HepG2 (cell line): ENCODE data around the gene CAPS2. TPM values are rescaled to one million over a fixed set of nuclear protein-coding genes. Genes with fewer than 3 reads are reported as not detected.

ENCODE experiments used
- ATAC-seq: fragments of 200-7000 bp; cut with Tn5 transposase; 3 replicates; pipeline ENCODE4 v1.9.1; 2020; ENCODE audit warnings: mild to moderate bottlenecking, moderate library complexity
- BruUV-seq: library from RNA; stranded (reverse); fragments of 400-500 nt; replicated peaks from 2 replicates; lab custom pipeline; 2021; lab: Mats Ljungman, UMichigan
- CTCF ChIA-PET: fragments of 300-600 bp; formaldehyde crosslinking; extraction: SDS; loops from one replicate; lab custom pipeline; 2021; ENCODE audit warnings: low total read pairs, inconsistent platforms, low intra/inter-chr PET ratio; lab: Yijun Ruan, JAX
- POLR2A ChIA-PET: fragments of 350-600 bp; sonication (Branson Sonifier 250); formaldehyde crosslinking; loops from one replicate; lab custom pipeline; 2020; ENCODE audit warnings: antibody characterized with exemption, inconsistent platforms; lab: Yijun Ruan, JAX
- DNase-seq: peaks from one replicate; pipeline ENCODE4 v3.0.0-alpha.2; 2015; ENCODE audit warnings: low spot score
- FAIRE-seq: peaks from 3 replicates; lab custom pipeline; 2011; peaks lifted over from hg19 to GRCh38; lab: Jason Lieb, UNC
- H2AFZ ChIP-seq: one replicate; pipeline ENCODE4 v1.6.1; 2011; ENCODE audit warnings: low read length, inconsistent platforms
- H3K27ac ChIP-seq: fragments of 300-600 bp; 3 replicates; pipeline ENCODE4 v1.8.0; 2011; ENCODE audit warnings: mixed run types, mild to moderate bottlenecking, mixed read lengths, low read length, inconsistent platforms; ENCODE audit not compliant: insufficient read depth; ENCODE audit errors: extremely low read length
- H3K27me3 ChIP-seq, 2 experiments: fragments of 200-600 bp in 1 of 2; 2 replicates in 1 of 2; 3 replicates in 1 of 2; pipeline versions ENCODE4 v1.6.0 to v1.8.0; 2011; ENCODE audit warnings: low read length in 2 of 2, mild to moderate bottlenecking in 2 of 2, moderate library complexity in 2 of 2, inconsistent platforms in 1 of 2; ENCODE audit not compliant: insufficient read depth in 2 of 2, control insufficient read depth in 1 of 2
- H3K36me3 ChIP-seq, 2 experiments: fragments of 200-600 bp in 1 of 2; replicated peaks in 1 of 2; 2 replicates in 1 of 2; 3 replicates in 1 of 2; pipeline versions ENCODE4 v1.5.1 to v1.8.0; 2011; ENCODE audit warnings: low read length in 2 of 2, inconsistent platforms in 1 of 2; ENCODE audit not compliant: insufficient read depth in 2 of 2, control insufficient read depth in 1 of 2
- H3K4me1 ChIP-seq: 2 replicates; pipeline ENCODE4 v1.5.1; 2012; ENCODE audit warnings: low read length, inconsistent platforms; ENCODE audit not compliant: insufficient read depth
- H3K4me2 ChIP-seq: 2 replicates; pipeline ENCODE4 v1.6.0; 2011; ENCODE audit warnings: low read depth, low read length, inconsistent platforms
- H3K4me3 ChIP-seq, 3 experiments: fragments of 200-600 bp in 1 of 3; sonication (generic), shearing (Covaris generic) in 1 of 3; replicated peaks in 1 of 3; 2 replicates each; pipeline ENCODE4 v1.5.1; 2011 to 2016; ENCODE audit warnings: low read length in 3 of 3, inconsistent platforms in 2 of 3, low read depth in 2 of 3, mild to moderate bottlenecking in 2 of 3, control low read depth in 1 of 3, mixed read lengths in 1 of 3; ENCODE audit not compliant: insufficient read depth in 1 of 3
- H3K79me2 ChIP-seq: one replicate; pipeline ENCODE4 v1.6.1; 2011; ENCODE audit warnings: low read length, inconsistent platforms; ENCODE audit not compliant: insufficient read depth
- H3K9ac ChIP-seq: 2 replicates; pipeline ENCODE4 v1.6.0; 2011; ENCODE audit warnings: mild to moderate bottlenecking, low read depth, low read length, inconsistent platforms; ENCODE audit not compliant: insufficient read depth
- H3K9me3 ChIP-seq: 2 replicates; pipeline ENCODE4 v1.5.1; 2012; ENCODE audit warnings: mild to moderate bottlenecking, low read length
- H4K20me1 ChIP-seq: 2 replicates; pipeline ENCODE4 v1.6.0; 2011; ENCODE audit warnings: inconsistent platforms, mild to moderate bottlenecking, low read length, moderate library complexity; ENCODE audit not compliant: insufficient read depth
- BCL6 ChIP-seq: IDR thresholded peaks from 2 replicates; pipeline ENCODE4 v1.6.1; 2016; ENCODE audit warnings: missing genetic modification reagents, missing compliant biosample characterization
- DR1 ChIP-seq: sonication (generic); formaldehyde crosslinking; IDR thresholded peaks from 2 replicates; pipeline ENCODE4 v1.8.0; 2021; ENCODE audit warnings: mild to moderate bottlenecking, missing genetic modification reagents, inconsistent platforms
- HHEX ChIP-seq: IDR thresholded peaks from 2 replicates; pipeline ENCODE4 v1.6.1; 2016; ENCODE audit warnings: control low read depth
- KAT7 ChIP-seq: IDR thresholded peaks from 2 replicates; pipeline ENCODE4 v1.6.1; 2018; ENCODE audit warnings: borderline replicate concordance, missing compliant biosample characterization
- KLF12 ChIP-seq: sonication (generic); formaldehyde crosslinking; IDR thresholded peaks from 2 replicates; pipeline ENCODE4 v1.4.0; 2020; ENCODE audit warnings: missing genetic modification reagents, borderline replicate concordance
- MED1 ChIP-seq: sonication (generic); formaldehyde crosslinking; IDR thresholded peaks from 2 replicates; pipeline ENCODE4 v1.4.0; 2020; ENCODE audit warnings: missing genetic modification reagents
- NAIF1 ChIP-seq: sonication (generic); formaldehyde crosslinking; IDR thresholded peaks from 2 replicates; pipeline ENCODE4 v1.5.0; 2020; ENCODE audit warnings: mild to moderate bottlenecking, missing genetic modification reagents, borderline replicate concordance
- ZFP41 ChIP-seq: sonication (generic); formaldehyde crosslinking; IDR thresholded peaks from 2 replicates; pipeline ENCODE4 v1.4.0; 2020; ENCODE audit warnings: mild to moderate bottlenecking, missing genetic modification reagents, borderline replicate concordance
- ZNF460 ChIP-seq: sonication (generic); formaldehyde crosslinking; IDR thresholded peaks from 2 replicates; pipeline ENCODE4 v1.5.1; 2020; ENCODE audit warnings: missing genetic modification reagents, mild to moderate bottlenecking, borderline replicate concordance
- ZNF546 ChIP-seq: sonication (generic); formaldehyde crosslinking; conservative IDR thresholded peaks from 2 replicates; pipeline ENCODE4 v1.8.1; 2023; ENCODE audit warnings: mild to moderate bottlenecking, missing genetic modification reagents
- ZNF724P ChIP-seq: sonication (generic); formaldehyde crosslinking; IDR thresholded peaks from 2 replicates; pipeline ENCODE4 v1.8.0; 2022; ENCODE audit warnings: missing genetic modification reagents, borderline replicate concordance
- ZSCAN25 ChIP-seq: sonication (generic); formaldehyde crosslinking; IDR thresholded peaks from 2 replicates; pipeline ENCODE4 v1.8.0; 2022; ENCODE audit warnings: mild to moderate bottlenecking, missing genetic modification reagents
- WGBS: methylation state at CpG from one replicate; pipeline ENCODE4 v1.1.6; 2017; ENCODE audit warnings: low lambda C conversion rate; 5-methylcytosine and 5-hydroxymethylcytosine counted together
- in situ Hi-C: cut with HindIII; loops from 2 replicates; pipeline ENCODE4 v1.10.0; 2017; ENCODE audit warnings: low pct_unique_long_range_greater_than_20kb; ENCODE audit not compliant: extremely low pct_ligation_motif_present
- intact Hi-C: fragments of 100-400 bp; cut with micrococcal nuclease; formaldehyde crosslinking; loops from one replicate; pipeline ENCODE4 v1.10.0; 2022; ENCODE audit not compliant: unreplicated experiment
- polyA plus RNA-seq, 8 experiments: library from polyadenylated mRNA; depleted of rRNA in 3 of 8; stranded (reverse) in 7 of 8; unstranded in 1 of 8; fragments of >200 nt; fragmentation: Illumina TruSeq in 4 of 8; extraction: Trizol in 4 of 8; gene quantifications; 2 replicates each; pipeline versions ENCODE4 v1.2.1 to v1.2.3, GENCODE V29; 2011 to 2016; ENCODE audit warnings: low read depth in 4 of 8, missing spikeins in 1 of 8, mixed read lengths in 1 of 8; ENCODE audit not compliant: insufficient read depth in 1 of 8
- total RNA-seq, 5 experiments: library from RNA; depleted of rRNA; stranded (reverse); fragments of >200 nt; fragmentation: Illumina TruSeq; extraction: Trizol; gene quantifications; 2 replicates each; pipeline ENCODE4 v1.2.3, GENCODE V29; 2016; ENCODE audit warnings: low read depth in 1 of 5
- TF ChIP-seq, protein P1 (sequence below): sonication (generic); formaldehyde crosslinking; IDR thresholded peaks from 2 replicates; pipeline ENCODE4 v1.5.0; 2020; ENCODE audit warnings: mild to moderate bottlenecking, missing genetic modification reagents
- TF ChIP-seq, protein P2 (sequence below): sonication (generic); formaldehyde crosslinking; IDR thresholded peaks from 2 replicates; pipeline ENCODE4 v1.5.0; 2020; ENCODE audit warnings: missing genetic modification reagents

The CAPS2 gene
- total and polyA plus RNA-seq, 2 of the 13 experiments (the other 11 are each of a cell fraction or from before 2014, with no cell fraction given), result 0.11 TPM; not detected in 1

DNA sequence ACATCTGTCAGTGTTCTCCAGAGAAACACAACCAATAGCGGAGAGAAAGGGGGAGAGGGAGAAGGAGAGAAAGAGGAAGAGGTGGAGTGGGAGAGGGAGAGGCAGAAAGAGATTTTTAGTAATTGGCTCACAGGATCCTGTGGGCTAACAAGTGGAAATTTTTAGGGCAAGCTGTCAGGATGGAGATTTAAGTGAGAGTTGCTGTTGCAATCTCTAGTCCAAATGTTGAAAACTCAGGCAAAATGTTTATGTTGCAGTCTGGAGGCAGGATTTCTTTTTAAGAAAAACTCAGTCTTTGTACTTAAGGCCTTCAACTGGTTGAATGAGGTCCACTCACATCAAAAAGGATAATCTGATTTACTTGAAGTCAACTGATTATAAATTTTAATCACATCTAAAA is 48.2 kb upstream of the CAPS2 start:
- Histone ChIP-seq H3K79me2 (no peaks in the 10 kb centered on the region), H3K4me3 (no peak overlapping the region), H2AFZ (no peak overlapping the region), H3K4me1 (no peaks in the 10 kb centered on the region), H3K9ac (no peak overlapping the region), H4K20me1 (no peaks in the 10 kb centered on the region)
- FAIRE-seq, result no peak
- no peak for ATAC-seq
- WGBS, result 37% methylated on average over 1 of the region's 1 CpG
- no peak for TF ChIP-seq KAT7 (CRISPR knock-in tag)
- TF ChIP-seq, protein P1, sequence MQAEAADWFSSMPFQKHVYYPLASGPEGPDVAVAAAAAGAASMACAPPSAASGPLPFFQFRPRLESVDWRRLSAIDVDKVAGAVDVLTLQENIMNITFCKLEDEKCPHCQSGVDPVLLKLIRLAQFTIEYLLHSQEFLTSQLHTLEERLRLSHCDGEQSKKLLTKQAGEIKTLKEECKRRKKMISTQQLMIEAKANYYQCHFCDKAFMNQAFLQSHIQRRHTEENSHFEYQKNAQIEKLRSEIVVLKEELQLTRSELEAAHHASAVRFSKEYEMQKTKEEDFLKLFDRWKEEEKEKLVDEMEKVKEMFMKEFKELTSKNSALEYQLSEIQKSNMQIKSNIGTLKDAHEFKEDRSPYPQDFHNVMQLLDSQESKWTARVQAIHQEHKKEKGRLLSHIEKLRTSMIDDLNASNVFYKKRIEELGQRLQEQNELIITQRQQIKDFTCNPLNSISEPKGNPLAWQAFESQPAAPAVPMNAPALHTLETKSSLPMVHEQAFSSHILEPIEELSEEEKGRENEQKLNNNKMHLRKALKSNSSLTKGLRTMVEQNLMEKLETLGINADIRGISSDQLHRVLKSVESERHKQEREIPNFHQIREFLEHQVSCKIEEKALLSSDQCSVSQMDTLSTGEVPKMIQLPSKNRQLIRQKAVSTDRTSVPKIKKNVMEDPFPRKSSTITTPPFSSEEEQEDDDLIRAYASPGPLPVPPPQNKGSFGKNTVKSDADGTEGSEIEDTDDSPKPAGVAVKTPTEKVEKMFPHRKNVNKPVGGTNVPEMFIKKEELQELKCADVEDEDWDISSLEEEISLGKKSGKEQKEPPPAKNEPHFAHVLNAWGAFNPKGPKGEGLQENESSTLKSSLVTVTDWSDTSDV (CRISPR knock-in tag), result no peak
- no peak for TF ChIP-seq HHEX (CRISPR knock-in tag)
- TF ChIP-seq DR1 (CRISPR knock-in tag), result no peak
- TF ChIP-seq ZNF546, result no peak
- no peak for TF ChIP-seq ZNF724P (CRISPR knock-in tag)
- TF ChIP-seq, all 625 proteins: peak for 0
- H3K27me3 ChIP-seq, result no peaks in the 10 kb centered on the region
- POLR2A ChIA-PET, result no interaction called here
- no peak overlapping the region for H3K27ac ChIP-seq
- DNase-seq, result no peak
- intact Hi-C loops, result no loop called here
- CTCF ChIA-PET, result no interaction called here
- in situ Hi-C loops, result no loop called here
- H3K9me3 ChIP-seq, result no peaks in the 10 kb centered on the region
- no peak overlapping the region for H3K4me2 ChIP-seq
- H3K36me3 ChIP-seq, result no peaks in the 10 kb centered on the region
- BruUV-seq, result no TSS peak

DNA sequence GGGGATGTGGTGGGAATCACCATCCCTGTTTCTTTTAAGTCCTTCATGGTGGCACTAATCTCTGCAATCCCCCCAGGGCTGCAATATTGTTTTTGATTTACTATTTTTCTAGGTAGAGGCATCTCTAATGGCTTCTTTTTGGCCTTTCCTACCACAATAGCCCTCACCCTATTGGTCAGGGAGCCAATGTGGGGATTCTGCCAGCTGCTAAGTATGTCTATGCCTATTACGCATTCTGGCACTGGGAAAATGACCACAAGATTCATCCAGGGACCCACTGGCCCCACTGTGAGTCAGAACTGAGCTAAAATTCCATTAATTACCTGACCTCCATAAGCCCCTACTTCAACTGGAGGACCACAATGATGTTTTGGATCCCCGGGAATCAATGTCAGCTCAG is 44.8 kb upstream of the CAPS2 start:
- H3K9me3 ChIP-seq, result no peaks in the 10 kb centered on the region
- H3K27ac ChIP-seq, result no peak overlapping the region
- POLR2A ChIA-PET, result no interaction called here
- no peaks in the 10 kb centered on the region; a peak in 1 of 5 replicates for H3K27me3 ChIP-seq
- no peaks in the 10 kb centered on the region for H3K4me1 ChIP-seq
- FAIRE-seq (no peak), DNase-seq (no peak), ATAC-seq (no peak)
- no peak overlapping the region for H2AFZ ChIP-seq
- in situ Hi-C loops, result no loop called here
- TF ChIP-seq MED1 (CRISPR knock-in tag) (no peak), ZNF460 (CRISPR knock-in tag) (no peak), BCL6 (no peak), NAIF1 (CRISPR knock-in tag) (no peak), KLF12 (CRISPR knock-in tag) (no peak), ZFP41 (CRISPR knock-in tag) (no peak), ZSCAN25 (no peak)
- TF ChIP-seq, protein P2, sequence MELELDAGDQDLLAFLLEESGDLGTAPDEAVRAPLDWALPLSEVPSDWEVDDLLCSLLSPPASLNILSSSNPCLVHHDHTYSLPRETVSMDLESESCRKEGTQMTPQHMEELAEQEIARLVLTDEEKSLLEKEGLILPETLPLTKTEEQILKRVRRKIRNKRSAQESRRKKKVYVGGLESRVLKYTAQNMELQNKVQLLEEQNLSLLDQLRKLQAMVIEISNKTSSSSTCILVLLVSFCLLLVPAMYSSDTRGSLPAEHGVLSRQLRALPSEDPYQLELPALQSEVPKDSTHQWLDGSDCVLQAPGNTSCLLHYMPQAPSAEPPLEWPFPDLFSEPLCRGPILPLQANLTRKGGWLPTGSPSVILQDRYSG (CRISPR knock-in tag), result no peak
- no peaks in the 10 kb centered on the region for H3K79me2 ChIP-seq
- H4K20me1 ChIP-seq, result no peaks in the 10 kb centered on the region
- intact Hi-C loops, result no loop called here
- no peak overlapping the region for H3K4me2 ChIP-seq
- H3K36me3 ChIP-seq, result no peaks in the 10 kb centered on the region
- BruUV-seq, result no TSS peak
- CTCF ChIA-PET, result no interaction called here
- H3K4me3 ChIP-seq, result no peak overlapping the region
- no peak overlapping the region for H3K9ac ChIP-seq
- WGBS, result 6% methylated on average over 2 of the region's 2 CpGs
